Stimulated activated CD8-positive, alpha-beta memory T cell treated with anti-CD3 and anti-CD28 coated beads, Interleukin-7, amount 100 ng/mL, for 1 hour (primary cell): ENCODE data around the gene ZNF584.

Experiments
- DNase-seq, 2 donors: peaks; one replicate each; pipeline ENCODE4 v3.0.0-alpha.2; 2020; ENCODE audit warnings: low read depth in 2 of 2

The ZNF584 gene

DNA sequence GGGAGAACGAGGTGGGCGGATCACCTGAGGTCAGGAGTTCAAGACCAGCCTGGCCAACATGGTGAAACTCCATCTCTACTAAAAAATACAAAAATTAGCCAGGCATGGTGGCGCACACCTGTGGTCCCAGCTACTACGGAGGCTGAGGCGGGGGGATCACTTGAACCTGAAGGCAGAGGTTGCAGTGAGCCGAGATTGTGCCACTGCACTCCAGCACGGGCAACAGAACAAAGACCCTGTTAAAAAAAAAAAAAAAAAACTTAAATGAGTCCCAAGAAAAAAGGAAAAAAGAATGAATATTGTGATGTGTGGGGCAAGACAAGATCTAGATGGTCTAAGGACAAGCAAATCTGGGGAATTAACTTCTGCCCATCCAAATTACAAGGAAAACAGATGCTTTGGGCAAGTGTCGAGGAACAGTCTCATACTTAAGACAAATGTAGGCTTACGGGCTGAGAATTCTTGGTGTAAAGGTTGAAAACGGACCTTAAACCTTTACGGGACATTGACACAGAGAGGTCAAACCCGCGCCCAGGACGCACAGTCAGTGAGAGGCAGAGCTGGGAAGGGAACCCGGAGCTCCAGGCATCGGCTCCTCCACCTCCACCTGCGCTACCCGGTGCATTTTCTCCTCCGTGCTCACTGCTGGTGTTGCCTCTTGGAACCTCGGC is 57.8 kb downstream of the ZNF584 start:
- no peak for DNase-seq

DNA sequence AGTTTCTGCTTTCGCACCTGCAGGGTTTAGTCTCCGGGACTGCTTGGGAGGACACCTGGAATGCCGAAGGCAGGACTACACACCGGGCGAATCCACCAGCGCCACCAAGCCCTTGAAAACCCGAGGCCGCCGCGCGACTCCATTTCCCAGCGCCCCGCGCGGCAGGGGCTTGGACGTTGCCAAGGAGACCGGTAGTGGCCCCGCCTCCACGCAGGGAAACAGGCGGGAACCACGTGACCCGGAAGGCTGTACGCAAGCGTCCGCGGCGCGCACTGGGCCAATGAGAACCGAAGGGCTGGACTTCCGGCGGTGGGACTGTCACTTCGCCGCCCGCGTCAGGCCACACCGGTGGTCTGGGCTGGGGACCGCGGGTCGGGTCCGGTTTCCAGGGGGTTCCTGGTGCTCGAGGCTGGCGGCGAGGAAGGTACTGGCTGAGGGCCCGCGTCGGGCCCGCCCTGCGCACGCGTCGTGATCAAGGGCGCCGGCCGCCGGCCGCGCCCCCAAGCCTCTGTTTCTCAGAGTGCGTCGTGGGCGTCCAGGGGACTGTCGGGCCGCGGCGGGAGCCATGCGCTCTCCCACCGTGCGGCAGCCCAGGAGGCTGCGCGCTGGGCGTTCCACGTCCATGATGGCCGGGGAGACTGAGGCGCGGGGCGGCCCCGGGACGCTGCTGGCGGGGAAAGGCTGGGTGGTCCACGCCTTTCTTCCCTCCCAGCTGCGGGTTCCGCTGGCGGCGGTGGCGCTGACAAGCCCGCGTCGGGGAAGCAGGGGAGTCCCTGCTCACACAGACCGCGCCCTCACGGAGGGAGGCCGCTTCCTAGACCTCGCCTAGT is 58.5 kb downstream of the ZNF584 start, which contains the start of gene ZNF324:
ZNF324 (plus strand) TSS at position 321 of the 830 bp plus-strand sequence. CDS start 2,106 bp downstream, outside the sequence.
- peak; percentile 95 for DNase-seq
